NK-92 (cell line): Measurements from ENCODE around the gene NRXN3.

Experiments
- DNase-seq: peaks from one replicate; lab custom pipeline; 2025; ENCODE audit not compliant: unreplicated experiment; lab: John Stamatoyannopoulos, UW

Gene NRXN3

DNA sequence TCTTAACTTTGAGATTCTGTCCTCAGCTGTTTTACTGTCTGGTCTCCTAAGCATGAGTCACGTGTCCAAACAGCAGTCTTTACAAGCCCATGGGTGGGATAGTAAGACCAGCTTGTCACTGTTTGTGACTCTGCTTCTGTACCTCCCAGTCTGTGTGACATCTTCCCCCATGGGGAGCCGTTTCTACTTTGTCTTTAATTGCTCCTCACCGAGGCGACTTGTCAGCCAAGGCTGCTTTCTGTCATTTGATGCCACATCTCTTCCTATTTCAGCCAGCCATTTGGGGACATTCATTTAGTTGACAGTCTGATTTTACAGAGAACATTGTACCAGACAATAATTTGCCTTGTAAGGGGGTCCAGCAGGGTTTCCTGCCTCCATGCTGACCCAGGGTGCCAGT, 534.8 kb downstream of the NRXN3 start:
- no peak for DNase-seq

DNA sequence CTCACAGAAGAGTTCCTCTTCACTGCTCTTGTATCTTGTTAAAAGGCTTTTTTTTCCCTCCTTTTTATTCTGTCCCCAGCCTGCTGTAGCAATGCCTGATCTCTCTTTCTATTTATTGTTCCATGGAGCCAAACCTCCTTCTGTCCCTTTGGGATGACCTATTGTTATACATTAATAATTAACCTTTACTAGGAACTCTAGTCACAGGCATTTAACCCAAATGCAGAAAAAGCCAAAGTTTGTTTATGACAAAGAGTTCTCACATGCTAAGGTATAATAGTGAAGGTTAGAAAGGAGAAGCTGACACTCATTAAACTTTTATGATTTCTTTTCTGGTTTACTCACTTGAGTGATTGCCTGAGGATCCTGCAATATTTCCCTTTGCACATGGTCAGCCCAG, 535.8 kb downstream of the NRXN3 start:
- no peak for DNase-seq

DNA sequence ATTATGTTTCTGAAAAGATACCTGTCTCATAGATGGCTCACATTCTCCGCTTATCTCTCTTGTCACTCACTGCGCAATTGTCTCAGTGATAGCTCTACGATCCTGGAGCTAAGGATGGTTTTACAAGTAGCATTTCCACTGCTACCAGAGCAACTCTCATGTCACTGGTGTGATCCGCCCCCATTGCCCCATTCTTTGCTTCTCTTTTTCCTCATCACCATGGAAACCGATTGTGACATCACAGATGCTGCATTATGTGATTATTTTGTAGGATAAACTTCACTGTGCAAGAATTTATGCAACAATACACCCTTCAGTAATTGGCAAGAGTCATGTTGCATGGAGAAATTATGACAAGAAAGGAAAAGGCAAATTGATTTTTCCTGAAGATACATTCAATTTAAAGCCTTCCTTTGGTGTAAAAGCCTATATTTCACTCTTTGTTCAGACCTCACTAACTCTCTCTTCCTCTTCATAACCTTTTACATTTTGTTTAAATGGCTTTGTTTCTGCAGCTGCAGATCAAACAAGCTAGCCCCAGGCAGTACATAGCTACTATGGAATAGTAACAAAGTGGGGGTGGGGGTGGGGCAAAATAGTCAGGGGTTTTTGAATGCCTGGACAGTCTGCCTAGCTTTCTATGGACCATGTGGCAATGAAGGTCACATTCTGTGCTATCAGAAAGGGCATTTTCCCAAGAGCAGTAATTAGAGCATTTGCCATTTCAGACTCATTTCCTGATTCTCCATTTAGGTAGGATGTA, 539.8 kb downstream of the NRXN3 start:
- no peak for DNase-seq

DNA sequence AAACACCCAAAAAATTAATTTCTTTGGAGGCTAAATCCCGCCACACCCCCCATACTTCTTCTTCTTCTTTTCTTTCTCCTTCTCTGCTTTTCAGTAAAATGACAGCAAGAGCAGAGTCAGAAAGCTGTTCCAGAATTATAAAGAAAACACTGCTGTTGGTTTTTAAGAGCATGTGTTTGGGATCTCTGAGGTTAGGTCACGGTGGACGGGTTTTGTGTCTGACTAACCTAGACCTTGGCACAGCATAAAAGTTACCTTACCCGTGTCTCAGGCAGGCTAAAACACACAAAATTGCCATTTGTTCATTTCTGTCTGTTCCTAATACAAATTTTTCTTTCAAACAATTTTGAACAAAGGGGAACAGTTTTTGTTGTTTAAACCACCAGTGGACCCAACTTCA, 540.8 kb downstream of the NRXN3 start:
- no peak for DNase-seq

DNA sequence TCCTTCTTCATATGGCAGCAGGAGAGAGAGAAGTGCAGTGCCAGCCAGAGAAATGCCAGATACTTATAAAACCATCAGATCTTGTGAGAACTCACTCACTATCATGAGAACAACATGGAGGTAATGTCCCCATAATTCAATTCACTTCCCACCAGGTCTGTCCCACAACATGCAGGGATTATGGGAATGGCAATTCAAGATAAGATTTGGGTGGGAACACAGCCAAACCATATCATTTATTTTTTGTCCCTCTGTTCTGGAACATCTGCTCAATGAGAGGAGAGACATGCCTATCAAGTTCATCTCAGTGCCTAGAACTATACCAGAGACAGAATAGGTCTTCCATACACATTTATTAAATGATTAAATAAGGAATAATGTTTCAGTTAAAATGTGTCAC, 543.5 kb downstream of the NRXN3 start:
- no peak for DNase-seq

DNA sequence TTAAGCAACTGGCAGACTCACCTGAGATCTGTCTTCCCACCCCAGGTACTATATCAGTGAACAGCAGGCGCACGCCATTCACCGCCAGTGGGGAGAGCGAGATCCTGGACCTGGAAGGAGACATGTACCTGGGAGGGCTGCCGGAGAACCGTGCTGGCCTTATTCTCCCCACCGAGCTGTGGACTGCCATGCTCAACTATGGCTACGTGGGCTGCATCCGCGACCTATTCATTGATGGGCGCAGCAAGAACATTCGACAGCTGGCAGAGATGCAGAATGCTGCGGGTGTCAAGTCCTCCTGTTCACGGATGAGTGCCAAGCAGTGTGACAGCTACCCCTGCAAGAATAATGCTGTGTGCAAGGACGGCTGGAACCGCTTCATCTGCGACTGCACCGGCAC, 544.5 kb downstream of the NRXN3 start:
- DNase-seq = no peak

DNA sequence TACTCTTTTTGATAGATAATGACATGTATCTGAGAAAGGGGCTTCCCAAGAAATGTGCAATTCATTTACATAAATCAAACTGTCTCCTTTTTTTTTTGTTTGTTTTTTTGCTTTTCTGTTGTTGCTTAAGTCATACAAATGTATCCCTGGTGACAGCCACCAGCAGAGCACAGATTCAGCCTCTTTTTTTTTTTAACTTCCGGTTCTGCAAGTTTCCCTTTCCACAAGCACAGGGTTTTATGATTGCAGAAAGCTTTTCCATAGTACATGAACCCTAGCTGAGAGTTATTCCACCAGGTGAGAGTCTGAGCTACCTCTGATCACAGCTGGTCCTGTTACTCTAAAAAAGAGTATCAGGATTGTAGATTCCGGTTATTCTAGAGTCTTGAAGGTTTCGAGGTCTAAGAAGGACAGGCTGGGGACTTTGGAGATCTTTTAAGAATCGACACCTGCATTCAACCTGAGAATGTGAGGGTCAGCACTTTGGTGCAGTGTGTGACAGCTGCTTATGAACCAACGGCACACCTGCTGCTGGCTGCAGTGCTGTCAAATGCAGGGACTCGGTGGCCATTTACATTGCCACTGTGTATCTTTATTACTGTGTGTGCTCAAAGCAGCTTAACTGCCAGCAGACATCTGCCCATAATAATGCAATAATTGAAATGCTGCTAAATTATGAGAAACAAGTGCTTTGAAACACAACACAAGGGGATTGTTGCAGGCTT, 551.7 kb downstream of the NRXN3 start:
- DNase-seq = no peak

DNA sequence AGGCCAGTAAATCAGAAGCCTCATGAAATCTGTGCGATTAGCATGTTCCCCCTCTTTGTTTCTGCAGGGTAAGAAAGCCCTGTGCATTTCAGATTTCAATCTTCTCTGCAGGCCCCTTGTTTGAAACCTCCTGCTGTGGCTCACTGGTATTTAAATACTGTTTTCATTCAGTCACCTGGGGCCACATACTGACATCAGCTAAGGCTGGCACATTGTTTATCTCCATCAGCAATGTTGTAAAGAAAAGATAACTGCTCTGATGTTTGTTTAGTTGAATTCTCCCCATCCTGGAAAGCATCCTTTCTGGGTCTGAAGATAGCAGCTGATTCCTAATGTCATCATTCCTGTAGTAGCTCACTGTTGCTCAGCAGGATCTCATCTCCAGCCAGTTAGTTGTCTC, 554.9 kb downstream of the NRXN3 start:
- DNase-seq = no peak

DNA sequence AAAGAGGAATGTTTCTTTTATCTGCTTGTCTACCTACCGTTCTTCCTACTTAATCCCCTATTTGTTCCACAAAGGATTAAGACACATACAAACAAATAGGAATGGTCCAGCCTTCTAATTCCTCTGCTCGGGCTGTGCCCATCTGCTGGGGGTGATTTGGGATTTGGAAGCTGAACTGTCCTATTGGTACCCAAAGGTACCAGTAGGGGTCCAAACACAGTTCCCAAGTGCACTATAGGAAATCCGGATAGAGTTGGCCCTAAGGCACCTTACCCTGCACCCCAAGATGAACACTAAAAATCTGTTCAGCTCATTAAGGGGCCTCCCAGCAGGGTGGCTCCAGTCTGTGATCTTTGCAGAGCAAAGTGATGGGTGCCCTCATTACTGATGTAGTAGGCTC, 566.9 kb downstream of the NRXN3 start:
- DNase-seq = no peak

DNA sequence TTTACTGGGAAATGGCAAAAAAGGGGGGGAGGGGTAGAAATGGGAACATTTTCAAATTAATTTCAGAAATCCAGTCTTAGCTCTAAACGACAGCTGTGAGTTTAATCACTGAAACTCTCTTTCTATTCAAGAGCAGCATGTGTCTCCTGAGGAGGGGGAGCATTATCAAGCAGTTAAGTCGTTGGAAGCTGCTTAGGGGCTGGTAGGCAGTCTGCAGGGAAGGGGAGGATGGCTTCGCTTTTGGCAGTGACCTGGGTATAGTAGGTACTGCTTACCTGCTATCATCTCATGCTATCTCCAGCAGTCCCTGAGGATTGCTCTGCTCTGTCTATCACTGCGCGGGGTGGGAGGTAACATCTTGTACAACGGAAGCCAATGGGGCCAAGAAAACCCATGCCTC, 567.4 kb downstream of the NRXN3 start:
- no peak for DNase-seq

DNA sequence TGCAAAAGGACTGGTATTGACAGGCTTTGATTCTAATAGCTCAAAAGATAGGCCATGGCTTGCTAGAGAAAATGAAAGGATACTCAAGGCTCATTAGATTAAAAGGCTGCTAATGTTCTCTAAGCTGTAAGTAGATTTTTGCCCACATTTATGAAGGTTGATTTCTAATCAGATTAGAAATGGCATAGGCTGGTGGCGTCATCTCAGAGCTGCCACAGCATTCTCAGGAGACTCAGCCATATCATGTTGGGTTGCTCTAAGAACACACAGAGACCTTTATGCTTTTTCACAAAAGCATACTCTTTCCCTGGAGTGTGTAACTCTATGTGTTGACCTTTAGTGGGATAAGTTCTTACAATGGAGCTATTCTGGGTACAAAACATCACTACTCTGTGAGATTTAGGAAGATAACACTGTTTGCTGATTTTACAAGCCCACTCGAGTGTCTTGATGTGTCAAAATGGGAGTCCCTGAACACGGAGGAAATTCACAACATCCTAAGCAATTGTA, 576.0 kb downstream of the NRXN3 start:
- DNase-seq = no peak

DNA sequence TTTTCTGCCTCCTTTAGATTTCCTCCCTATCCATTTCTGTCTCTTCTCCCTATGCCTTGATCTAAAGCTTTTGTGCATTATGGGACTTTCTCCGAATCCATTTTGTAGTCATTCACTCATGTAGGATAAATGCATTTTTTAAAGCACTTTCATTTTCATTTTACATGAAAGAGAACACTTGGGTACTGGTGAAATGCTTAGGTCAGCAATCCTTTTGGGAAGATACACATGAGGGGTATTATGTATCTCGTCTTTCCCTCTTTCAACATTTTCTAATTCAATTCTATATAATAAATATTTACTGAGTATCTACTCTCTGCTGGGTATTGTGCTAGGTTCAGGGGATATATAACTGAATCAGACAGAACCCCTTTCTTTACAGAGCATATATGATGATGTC, 577.6 kb downstream of the NRXN3 start:
- no peak for DNase-seq

DNA sequence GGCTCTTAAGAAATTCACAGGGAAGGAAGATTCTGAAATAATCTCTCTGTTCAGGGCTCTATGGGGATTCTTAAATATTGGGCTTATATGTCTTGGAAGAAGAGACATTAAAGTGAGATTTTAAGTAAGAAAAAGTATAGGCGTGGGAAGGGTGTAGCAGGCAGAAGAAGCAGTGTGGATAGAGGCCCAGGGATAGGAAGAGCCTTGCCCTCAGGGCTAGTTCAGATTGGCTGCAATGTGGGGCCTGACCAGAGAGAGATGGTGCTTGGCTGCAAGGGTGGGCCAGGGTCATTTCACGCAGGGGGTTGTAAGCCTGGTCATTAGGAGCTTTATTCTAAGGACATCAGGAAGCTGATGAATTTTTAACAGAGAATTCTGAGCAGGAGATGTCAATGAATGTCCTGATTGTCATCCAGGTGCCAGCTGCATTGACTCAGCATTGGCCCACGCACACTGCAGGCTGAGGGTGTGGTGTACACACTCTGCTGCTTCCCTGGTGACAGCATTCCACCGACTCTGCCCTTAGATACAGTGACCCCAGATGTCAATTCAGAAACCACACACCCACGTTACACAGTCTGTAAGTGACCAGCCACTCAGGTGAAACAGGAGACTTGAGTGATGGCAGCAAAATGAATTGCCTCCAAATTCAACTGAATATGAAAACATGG, 582.5 kb downstream of the NRXN3 start:
- DNase-seq = no peak

DNA sequence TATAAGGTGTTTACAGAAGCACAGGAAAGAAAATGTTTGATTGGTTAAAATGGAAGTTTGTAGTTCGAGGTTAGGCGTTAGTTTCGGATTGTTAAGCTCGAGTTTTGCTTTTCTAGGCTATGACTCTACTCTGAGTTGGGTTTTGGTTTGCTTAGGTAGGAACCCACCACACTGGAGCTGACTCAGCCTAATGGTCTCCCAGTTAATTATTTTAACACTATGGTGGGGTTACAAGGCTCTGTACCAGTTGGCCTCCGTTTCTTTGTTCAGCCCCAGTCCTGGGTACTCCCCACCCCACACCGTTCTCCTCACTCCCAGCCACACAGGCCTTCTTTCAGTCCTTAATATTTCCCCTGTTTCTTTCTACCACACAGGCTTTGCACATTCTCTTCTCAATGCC, 583.9 kb downstream of the NRXN3 start:
- no peak for DNase-seq

DNA sequence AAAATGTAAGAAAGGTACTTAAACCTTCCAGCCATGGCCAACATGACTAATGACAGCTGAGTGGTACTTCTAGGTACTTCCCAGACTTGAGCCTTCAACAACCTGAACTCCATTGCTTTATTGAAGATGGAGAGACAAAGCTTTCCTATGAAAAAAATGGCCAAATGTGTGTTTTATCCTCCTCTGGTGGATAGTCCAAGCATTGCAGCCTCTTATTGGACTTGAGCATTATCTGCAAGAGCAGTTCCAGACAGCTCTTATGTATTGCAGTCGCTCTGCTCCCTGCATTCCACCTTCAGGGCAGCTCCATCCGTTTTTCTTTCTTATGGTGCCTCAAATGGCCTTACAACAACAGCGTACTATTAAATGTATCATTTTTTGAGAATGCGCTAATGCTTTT, 588.2 kb downstream of the NRXN3 start:
- DNase-seq = no peak

DNA sequence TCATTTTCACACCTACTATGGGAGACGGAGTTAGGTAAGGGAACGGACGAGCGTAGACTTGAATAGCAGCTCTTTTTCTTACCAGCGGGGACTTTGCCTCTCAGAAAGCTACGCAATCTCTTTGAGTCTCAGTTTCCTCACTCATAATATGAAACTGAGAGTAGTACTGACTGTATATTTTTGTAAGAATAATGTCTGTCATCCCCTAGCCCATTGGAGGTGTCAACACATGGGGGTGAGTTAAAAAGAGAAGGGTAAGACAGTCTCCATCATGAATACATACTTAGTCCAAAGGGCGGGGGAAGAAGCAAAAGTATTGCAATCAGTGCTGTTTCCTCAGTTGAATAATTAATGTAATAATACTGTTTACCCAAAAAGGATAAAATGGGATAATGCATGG, 592.2 kb downstream of the NRXN3 start:
- DNase-seq = no peak

DNA sequence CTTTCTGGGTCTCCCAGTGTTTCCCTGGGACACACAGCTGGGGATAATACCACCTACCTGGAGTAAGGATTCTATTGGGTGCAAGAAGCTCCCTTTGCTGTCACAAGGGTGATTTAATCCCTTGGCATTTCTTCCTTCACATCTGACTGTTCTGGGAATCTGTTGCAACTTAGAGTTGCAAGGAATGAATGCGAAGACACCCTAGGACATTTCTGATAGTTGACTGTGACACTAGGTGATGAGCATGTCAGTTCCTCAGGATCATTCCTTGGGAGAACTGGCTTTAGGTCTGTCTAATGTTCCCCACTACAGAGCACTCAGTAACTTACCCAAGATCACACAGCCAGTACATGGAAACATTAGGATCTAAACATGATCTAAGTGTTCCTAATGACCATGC, 593.6 kb downstream of the NRXN3 start:
- no peak for DNase-seq

DNA sequence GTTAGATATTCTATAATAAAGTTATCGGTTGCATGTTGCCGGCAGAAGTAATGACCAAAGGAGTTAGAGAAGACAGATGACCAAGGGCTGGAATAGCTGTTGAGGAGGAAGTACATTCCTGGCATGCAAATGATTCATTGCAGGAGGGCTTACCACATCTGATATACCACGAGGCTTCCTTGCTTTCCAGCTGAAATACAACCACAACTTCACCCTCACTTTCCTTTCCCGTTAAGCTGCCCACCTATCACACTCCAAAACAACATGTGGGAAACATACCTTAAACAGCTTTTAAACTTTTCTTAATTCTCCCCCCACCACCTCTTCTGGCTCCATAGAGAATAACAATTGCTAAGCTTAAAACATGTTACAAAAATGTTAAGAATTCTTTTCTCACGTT, 594.1 kb downstream of the NRXN3 start:
- DNase-seq = no peak

DNA sequence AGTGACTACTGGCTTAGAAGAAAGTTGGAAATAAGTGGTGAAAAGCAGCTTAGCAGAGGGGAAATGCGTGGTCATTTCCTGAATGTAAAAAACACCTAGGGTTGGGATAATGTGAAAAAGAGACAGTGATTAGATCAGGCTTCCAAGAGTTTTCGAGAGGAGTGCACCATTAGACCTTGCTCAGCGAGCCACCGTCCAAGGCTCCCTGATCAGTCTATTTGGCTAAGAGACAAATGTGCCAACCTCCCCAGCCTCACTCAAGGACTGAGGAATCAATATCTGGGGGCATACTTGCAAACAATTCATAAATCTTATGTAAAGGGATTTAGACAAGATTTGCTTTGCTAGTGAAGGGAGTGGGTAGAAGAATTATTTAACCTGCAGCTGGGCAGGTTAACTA, 594.5 kb downstream of the NRXN3 start:
- no peak for DNase-seq

DNA sequence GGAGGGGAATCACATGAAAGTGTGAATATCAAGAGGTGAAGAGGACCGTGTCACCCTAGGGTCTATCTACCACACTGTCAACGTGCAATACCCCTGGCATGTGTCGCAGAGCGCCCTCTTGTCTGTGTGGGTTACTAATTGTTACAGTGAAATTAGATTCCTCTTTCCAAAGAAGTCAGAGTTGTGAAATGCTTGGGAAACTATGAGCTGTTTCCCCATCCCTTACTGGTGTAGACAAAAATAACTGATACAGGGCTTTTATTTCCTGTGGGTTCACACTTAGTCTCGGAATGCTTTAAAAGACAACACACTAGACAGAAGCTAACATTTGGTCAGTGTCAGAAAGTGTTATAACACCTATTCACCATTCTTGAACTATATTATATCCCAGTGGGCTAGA, 597.3 kb downstream of the NRXN3 start:
- DNase-seq = no peak

DNA sequence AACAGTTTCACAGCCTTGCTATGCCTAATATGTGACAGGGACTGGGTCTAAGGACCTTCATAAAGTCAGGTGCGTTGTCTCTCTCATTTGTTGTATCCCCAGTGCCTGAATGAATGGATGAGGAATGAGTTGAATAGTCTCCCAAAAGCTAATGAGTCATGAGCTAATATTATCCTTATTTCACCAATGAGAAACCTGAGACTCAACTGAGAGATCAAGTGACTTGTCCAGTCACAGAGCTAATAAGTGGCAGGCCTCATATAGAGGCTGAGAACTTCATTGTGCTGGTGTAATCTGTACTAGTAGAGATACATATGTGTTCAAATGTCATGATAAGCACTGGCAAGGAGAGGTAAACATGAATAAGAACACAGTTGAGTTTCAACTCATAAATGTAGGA, 612.4 kb downstream of the NRXN3 start:
- DNase-seq = no peak

DNA sequence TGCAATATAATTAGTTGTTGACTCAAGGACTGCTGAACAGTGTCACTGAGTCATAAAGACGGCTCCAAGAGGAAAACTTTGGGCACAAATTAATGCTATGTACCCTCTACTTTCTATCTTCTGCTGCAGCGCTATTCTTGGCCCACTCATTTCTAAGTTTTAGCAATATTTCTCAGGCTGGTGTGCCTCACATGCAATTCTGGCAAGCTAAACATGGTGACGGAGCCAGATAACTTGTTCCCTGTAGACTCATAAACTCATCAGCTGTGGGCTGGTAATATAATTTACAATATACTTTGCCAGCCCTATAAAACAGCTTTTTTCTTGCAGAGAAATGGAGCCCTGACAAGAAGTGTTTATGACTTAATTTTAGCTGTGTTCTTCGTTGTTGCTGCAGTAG, 615.1 kb downstream of the NRXN3 start:
- no peak for DNase-seq
